BLaER1 treated with 17β-estradiol and CSF1 and Interleukin-3, amounts not matched to agents 10 nM and 100 nM (cell line): Measurements from ENCODE around the gene INPP5F.
"Not testable (repeated sequence)": the region's sequence is repeated elsewhere in the genome, so short reads cannot be mapped to it uniquely, and the experiment has no call there.

Source experiments
- H3K27ac ChIP-seq, 11 experiments: shearing (Covaris generic); formaldehyde crosslinking; 2 replicates each; pipeline ENCODE4 v1.8.1; 2022
- H3K27me3 ChIP-seq, 11 experiments: shearing (Covaris generic); formaldehyde crosslinking; 2 replicates each; pipeline ENCODE4 v1.8.1; 2022
- H3K36me3 ChIP-seq, 11 experiments: shearing (Covaris generic); formaldehyde crosslinking; 2 replicates each; pipeline ENCODE4 v1.8.1; 2022
- H3K4me1 ChIP-seq, 10 experiments: shearing (Covaris generic); formaldehyde crosslinking; 2 replicates each; pipeline ENCODE4 v1.8.1; 2022
- H3K4me2 ChIP-seq, 11 experiments: shearing (Covaris generic); formaldehyde crosslinking; 2 replicates each; pipeline ENCODE4 v1.8.1; 2022
- H3K4me3 ChIP-seq, 10 experiments: shearing (Covaris generic); formaldehyde crosslinking; 2 replicates each; pipeline ENCODE4 v1.8.1; 2022
- H3K9ac ChIP-seq, 11 experiments: shearing (Covaris generic); formaldehyde crosslinking; 2 replicates each; pipeline ENCODE4 v1.8.1; 2022
- H3K9me3 ChIP-seq, 11 experiments: shearing (Covaris generic); formaldehyde crosslinking; replicated peaks in 1 of 11; 2 replicates each; pipeline ENCODE4 v1.8.1; 2022
- H4K20me1 ChIP-seq, 11 experiments: shearing (Covaris generic); formaldehyde crosslinking; 2 replicates each; pipeline ENCODE4 v1.8.1; 2022
- Cebpa-rat ChIP-seq, 11 experiments: shearing (Covaris generic); IDR thresholded peaks; 2 replicates each; pipeline ENCODE4 v1.8.1; 2022

The INPP5F gene

DNA sequence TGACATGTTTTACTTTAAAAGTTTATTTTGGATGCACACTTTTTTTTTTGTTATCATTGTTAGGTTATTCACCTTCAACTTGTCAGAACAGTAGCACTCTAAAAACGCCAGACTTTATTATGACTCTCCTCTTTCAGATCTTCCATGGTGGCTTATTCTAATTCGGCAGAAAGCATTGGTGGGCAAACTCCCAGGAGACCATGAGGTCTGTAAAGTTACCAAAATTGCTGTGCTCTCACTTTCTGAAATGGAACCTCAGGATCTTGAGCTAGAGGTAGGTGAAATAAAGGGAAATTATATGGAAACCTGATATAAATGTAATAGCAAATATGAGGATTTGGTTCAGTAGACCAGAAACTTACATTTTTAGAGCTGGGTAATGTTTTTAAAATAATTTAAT is 55.6 kb downstream of the INPP5F start:
- H3K36me3 ChIP-seq = peaks cover 3 to 26% (median 19%) of the 10 kb centered on the region in 11 experiments; a peak in 15 of 22 replicates
- peak overlapping the region in 7 of 11 experiments; percentile 8 to 80 (median 71); a peak in 10 of 22 replicates for H3K4me2 ChIP-seq
- TF ChIP-seq Cebpa-rat (IDR thresholded peaks at IDR 0.05) = no peak
- H3K4me3 ChIP-seq = no peak overlapping the region
- H3K9ac ChIP-seq = no peak overlapping the region
- H3K27ac ChIP-seq = no peak overlapping the region; a peak in 1 of 22 replicates
- H4K20me1 ChIP-seq = peaks cover 0 to 6% (median 0%) of the 10 kb centered on the region in 11 experiments; a peak in 3 of 22 replicates
- H3K27me3 ChIP-seq = no peaks in the 10 kb centered on the region
- peaks cover 36 to 55% (median 53%) of the 10 kb centered on the region in 10 experiments for H3K4me1 ChIP-seq
- peaks cover 7 to 21% (median 15%) of the 10 kb centered on the region in 11 experiments; a peak in 20 of 22 replicates for H3K9me3 ChIP-seq

DNA sequence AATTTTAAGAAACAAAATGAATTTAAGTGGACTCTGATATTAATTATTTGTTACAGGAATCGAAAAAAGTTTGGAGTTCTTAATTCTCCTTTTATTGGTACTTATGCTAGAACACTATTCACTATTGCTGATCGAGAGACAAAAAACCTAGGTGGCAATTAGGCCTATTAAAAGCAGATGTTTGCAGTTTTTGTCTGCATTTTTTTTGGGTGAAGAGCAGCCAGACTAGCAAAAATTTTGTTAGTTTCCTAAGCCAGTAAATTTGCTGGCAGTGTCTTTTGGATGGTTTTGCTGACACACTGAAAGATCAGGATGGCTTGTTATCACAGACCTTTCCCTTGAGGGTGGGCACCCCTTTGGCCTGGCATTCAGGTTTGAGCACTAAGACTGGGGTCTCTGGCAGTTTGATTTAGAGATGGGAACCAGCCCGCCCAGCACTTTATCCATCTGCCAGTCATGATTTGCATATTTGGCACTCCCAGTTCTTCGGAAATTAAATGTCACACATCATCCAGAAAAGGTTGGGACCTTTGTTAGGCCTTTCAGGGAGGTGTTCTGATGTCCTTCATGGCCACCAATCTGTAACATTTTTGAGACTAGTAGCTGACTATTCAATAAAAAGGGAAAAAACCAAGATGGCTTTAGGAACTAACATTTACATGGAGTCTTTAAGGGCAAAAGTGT is 57.3 kb downstream of the INPP5F start:
- peak overlapping the region; percentile 52 to 84 (median 67); a peak in 21 of 22 replicates for H3K27ac ChIP-seq
- H3K4me2 ChIP-seq = peak overlapping the region; percentile 68 to 86 (median 78)
- H3K4me1 ChIP-seq = peaks cover 50 to 71% (median 68%) of the 10 kb centered on the region in 10 experiments
- TF ChIP-seq Cebpa-rat (IDR thresholded peaks at IDR 0.05) = no peak
- no peaks in the 10 kb centered on the region for H3K27me3 ChIP-seq
- H3K4me3 ChIP-seq = peak overlapping the region in 2 of 10 experiments; percentile 6 to 11; a peak in 2 of 20 replicates
- H3K9ac ChIP-seq = peak overlapping the region in 5 of 11 experiments; percentile 27 to 74 (median 55); a peak in 7 of 22 replicates
- peaks cover 0 to 26% (median 14%) of the 10 kb centered on the region in 11 experiments; a peak in 16 of 22 replicates for H3K36me3 ChIP-seq
- H4K20me1 ChIP-seq = peaks cover 0 to 7% (median 0%) of the 10 kb centered on the region in 11 experiments; a peak in 2 of 22 replicates
- peaks cover 7 to 16% (median 12%) of the 10 kb centered on the region in 11 experiments; a peak in 20 of 22 replicates for H3K9me3 ChIP-seq

DNA sequence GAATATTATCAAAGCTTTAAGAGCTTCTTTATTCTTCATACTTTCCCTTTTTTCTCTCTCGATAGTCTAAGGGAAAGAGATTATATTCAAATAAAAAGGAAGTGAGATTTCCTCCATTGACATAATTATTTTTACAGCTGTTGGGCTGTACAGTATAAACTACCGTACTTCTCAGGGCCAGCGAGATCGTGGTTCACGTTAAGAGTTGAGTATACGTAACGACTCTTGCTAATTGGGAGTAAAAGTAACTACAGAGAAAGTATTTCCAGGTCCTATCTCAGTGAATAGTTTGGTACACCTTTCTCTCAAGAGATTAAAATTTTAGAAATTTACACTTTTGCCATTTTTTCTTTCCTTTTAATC is 57.8 kb downstream of the INPP5F start:
- no peaks in the 10 kb centered on the region for H3K27me3 ChIP-seq
- peak overlapping the region in 8 of 11 experiments; percentile 26 to 74 (median 40); a peak in 11 of 22 replicates for H3K9ac ChIP-seq
- H3K36me3 ChIP-seq = peaks cover 0 to 31% (median 17%) of the 10 kb centered on the region in 11 experiments; a peak in 17 of 22 replicates
- H3K4me1 ChIP-seq = peaks cover 50 to 71% (median 68%) of the 10 kb centered on the region in 10 experiments
- H3K27ac ChIP-seq = peak overlapping the region; percentile 52 to 84 (median 67); a peak in 21 of 22 replicates
- peaks cover 0 to 7% (median 0%) of the 10 kb centered on the region in 11 experiments; a peak in 2 of 22 replicates for H4K20me1 ChIP-seq
- TF ChIP-seq Cebpa-rat (IDR thresholded peaks at IDR 0.05) = no peak
- H3K4me2 ChIP-seq = peak overlapping the region; percentile 68 to 86 (median 78)
- peak overlapping the region in 7 of 10 experiments; percentile 1 to 29 (median 10); a peak in 8 of 20 replicates for H3K4me3 ChIP-seq
- H3K9me3 ChIP-seq = peaks cover 7 to 16% (median 12%) of the 10 kb centered on the region in 11 experiments; a peak in 20 of 22 replicates

DNA sequence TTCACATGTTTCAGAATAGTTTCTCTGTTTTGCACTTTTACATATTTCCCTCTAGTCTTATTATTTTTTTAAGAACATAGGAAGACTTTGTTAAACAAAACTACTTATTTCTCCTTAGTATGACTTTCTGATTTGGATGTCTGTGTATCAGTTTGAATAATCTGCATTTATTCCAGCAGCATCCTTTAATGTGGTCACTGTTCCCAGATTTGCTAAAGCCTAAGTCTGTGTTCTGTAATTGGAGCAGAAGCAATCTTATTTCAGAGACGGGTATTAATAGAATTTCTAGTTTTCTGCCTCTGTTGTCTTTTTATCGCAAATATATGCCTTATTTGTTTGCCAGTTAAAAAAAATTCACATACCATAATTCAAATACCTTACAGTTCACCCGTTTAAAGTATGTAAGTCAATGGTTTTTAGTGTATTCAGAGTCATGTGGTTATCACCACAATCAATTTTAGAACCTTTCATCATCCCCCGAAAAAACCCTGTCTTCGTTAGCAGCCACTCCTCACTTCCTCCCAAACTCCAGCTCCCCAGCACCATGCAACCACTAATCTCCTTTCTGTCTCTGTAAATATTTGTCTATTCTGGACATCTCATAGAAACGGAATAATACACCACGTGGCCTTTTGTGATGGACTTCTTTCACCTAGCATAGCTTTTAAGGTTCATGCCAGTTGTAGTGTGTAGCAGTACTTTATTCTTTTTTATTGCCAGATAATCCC is 58.7 kb downstream of the INPP5F start:
- peaks cover 0 to 4% (median 0%) of the 10 kb centered on the region in 11 experiments; a peak in 2 of 22 replicates for H4K20me1 ChIP-seq
- H3K9me3 ChIP-seq = peaks cover 7 to 16% (median 12%) of the 10 kb centered on the region in 11 experiments; a peak in 20 of 22 replicates
- TF ChIP-seq Cebpa-rat (IDR thresholded peaks at IDR 0.05) = no peak
- H3K27ac ChIP-seq = peak overlapping the region; percentile 52 to 84 (median 67)
- H3K9ac ChIP-seq = peak overlapping the region in 9 of 11 experiments; percentile 5 to 74 (median 44); a peak in 16 of 22 replicates
- H3K4me1 ChIP-seq = peaks cover 50 to 71% (median 68%) of the 10 kb centered on the region in 10 experiments
- H3K4me2 ChIP-seq = peak overlapping the region; percentile 68 to 86 (median 78)
- H3K27me3 ChIP-seq = no peaks in the 10 kb centered on the region
- peak overlapping the region in 3 of 10 experiments; percentile 5 to 24 (median 10); a peak in 4 of 20 replicates for H3K4me3 ChIP-seq
- peaks cover 0 to 25% (median 15%) of the 10 kb centered on the region in 11 experiments; a peak in 17 of 22 replicates for H3K36me3 ChIP-seq

DNA sequence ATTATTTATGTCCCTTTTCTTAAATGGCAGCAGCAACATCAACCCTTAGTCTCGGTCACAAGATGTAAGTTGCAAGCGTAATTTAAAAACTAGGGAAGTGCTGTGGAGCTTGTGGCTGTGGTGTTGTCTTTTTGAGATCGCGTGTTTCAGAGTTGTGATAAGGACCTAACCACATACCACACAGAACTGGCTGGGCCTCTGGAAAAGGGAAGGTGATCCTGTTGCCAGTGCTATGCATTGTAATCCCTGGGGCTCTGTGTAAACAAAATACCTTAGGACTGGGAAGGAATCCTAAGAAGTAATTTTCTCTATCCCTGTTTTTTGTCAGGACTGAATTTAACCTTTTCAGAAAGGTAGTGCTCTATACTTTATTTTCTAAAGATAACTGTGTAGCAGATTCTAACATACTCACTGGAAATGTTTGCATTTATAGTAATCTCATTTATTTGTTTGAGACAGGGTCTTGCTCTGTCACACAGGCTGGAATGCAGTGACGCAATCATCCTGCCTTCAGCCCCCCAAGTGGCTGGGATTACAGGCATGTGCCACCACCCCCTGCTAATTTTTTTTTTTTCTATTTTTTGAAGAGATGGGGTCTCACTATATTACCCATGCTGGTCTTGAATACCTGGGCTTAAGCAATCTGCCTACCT is 60.4 kb downstream of the INPP5F start:
- Histone ChIP-seq H3K27ac (peak overlapping the region in 9 of 11 experiments; percentile 59 to 84 (median 67); a peak in 15 of 22 replicates), H3K27me3 (no peaks in the 10 kb centered on the region), H3K9me3 (peaks cover 0 to 2% (median 0%) of the 10 kb centered on the region in 11 experiments; a peak in 3 of 22 replicates), H3K4me2 (peak overlapping the region; percentile 68 to 86 (median 78)), H3K36me3 (peaks cover 0 to 13% (median 7%) of the 10 kb centered on the region in 11 experiments; a peak in 11 of 22 replicates), H3K4me3 (no peak overlapping the region), H4K20me1 (peaks cover 0 to 4% (median 0%) of the 10 kb centered on the region in 11 experiments; a peak in 2 of 22 replicates), H3K9ac (peak overlapping the region in 3 of 11 experiments; percentile 55 to 73 (median 66); a peak in 5 of 22 replicates), H3K4me1 (peaks cover 50 to 70% (median 66%) of the 10 kb centered on the region in 10 experiments)
- peak in 5 of 11 experiments; percentile 10 to 62 (median 49); a peak in 3 of 22 replicates for TF ChIP-seq Cebpa-rat (IDR thresholded peaks at IDR 0.05)

DNA sequence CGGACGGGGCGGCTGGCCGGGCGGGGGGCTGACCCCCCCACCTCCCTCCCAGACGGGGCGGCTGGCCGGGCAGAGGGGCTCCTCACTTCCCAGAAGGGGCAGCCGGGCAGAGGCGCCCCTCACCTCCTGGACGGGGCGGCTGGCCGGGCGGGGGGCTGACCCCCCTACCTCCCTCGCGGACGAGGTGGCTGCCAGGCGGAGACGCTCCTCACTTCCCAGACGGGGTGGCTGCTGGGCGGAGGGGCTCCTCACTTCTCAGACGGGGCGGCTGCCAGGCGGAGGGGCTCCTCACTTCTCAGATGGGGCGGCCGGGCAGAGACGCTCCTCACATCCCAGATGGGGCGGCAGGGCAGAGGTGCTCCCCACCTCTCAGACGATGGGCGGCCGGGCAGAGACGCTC is 69.3 kb downstream of the INPP5F start:
- H3K27me3 ChIP-seq, H3K9me3 ChIP-seq, H3K4me1 ChIP-seq, H3K4me3 ChIP-seq, H3K9ac ChIP-seq, H4K20me1 ChIP-seq, H3K4me2 ChIP-seq, H3K27ac ChIP-seq: not testable (repeated sequence)
- H3K36me3 ChIP-seq = peaks cover 34 to 62% (median 51%) of the 10 kb centered on the region in 11 experiments

DNA sequence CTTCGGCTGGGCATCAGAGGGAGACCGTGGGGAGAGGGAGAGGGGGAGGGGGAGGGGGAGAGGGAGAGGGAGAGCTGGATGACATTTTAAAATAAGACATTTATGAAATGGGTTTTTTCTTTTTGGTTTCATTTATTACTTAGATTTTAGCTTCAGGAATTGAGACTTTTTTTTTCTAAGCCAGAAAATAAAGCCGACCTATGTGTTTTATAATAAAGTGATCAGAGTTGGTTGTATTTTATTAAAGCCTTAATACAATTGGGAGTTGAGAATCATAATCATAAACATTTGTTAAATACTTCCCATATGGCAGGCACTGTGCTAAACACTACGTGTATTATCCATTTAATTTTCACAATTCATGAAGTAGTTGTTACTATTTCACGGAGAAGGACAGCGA is 70.2 kb downstream of the INPP5F start:
- H3K9ac ChIP-seq = no peak overlapping the region
- H3K27me3 ChIP-seq = no peaks in the 10 kb centered on the region
- H3K36me3 ChIP-seq = peaks cover 34 to 65% (median 51%) of the 10 kb centered on the region in 11 experiments
- no peak overlapping the region for H3K4me2 ChIP-seq
- no peaks in the 10 kb centered on the region for H4K20me1 ChIP-seq
- H3K27ac ChIP-seq = no peak overlapping the region
- no peaks in the 10 kb centered on the region; a peak in 1 of 20 replicates for H3K4me1 ChIP-seq
- H3K4me3 ChIP-seq = no peak overlapping the region
- H3K9me3 ChIP-seq = 0 out of 22 replicates have a peak, but pooled peaks cover 0 to 5% (median 0%) of the 10 kb centered on the region in 11 experiments
- no peak for TF ChIP-seq Cebpa-rat (IDR thresholded peaks at IDR 0.05)

DNA sequence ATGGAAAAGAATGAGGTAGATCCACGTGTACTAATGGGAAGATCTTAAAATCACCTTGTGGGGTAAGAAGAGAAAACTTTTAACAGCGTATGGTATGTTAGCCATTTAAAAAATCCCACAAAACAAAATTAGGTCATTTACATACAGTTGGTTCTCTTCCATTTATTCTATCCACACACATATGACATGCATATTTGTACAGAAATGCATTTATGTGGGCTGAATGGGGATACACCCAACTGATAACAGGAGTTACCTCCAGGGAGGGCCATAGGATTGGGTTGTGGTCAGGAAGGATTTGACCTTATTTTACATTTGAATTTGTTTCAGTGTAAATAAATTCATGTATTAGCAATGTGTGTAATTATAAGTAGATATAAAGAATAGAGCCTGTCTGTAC is 75.3 kb downstream of the INPP5F start:
- no peaks in the 10 kb centered on the region for H4K20me1 ChIP-seq
- peak overlapping the region in 1 of 11 experiments; percentile 14; a peak in 2 of 22 replicates for H3K4me2 ChIP-seq
- no peaks in the 10 kb centered on the region for H3K27me3 ChIP-seq
- H3K36me3 ChIP-seq = peaks cover 33 to 72% (median 50%) of the 10 kb centered on the region in 11 experiments
- no peak overlapping the region for H3K4me3 ChIP-seq
- TF ChIP-seq Cebpa-rat (IDR thresholded peaks at IDR 0.05) = no peak
- no peak overlapping the region for H3K27ac ChIP-seq
- H3K9ac ChIP-seq = no peak overlapping the region
- H3K4me1 ChIP-seq = peaks cover 0 to 15% (median 6%) of the 10 kb centered on the region in 10 experiments; a peak in 8 of 20 replicates
- no peaks in the 10 kb centered on the region for H3K9me3 ChIP-seq
